ENCODE measurements around the gene PRSS48. TPM values are rescaled to one million over a fixed set of nuclear protein-coding genes. Genes with fewer than 3 reads are reported as not detected.

Gene PRSS48
- total and polyA plus RNA-seq, 10 of the 15 experiments (the other 5 are each of a cell fraction or from before 2014, with no cell fraction given): not detected

DNA sequence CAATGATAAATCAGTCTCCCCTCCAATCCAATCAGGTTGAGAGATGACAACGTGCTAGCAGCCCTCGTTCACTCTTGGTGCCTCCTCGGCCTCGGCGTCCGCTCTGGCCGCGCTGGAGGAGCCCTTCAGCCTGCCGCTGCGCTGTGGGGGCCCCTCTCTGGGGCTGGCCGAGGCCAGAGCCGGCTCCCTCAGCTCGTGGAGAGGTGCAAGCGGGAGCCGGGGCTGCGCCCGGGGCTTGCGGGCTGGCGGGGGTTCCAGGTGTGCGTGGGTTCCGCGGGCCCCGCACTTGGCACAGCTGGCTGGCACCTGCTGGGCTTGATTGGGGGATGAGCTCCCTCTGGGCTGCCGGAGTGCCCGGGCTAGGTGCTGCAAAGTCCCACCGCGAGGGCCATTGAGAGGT is 40.9 kb upstream of the PRSS48 start:
- SMC1A ChIA-PET (ENCODE audit: uncharacterized antibody, unreplicated experiment): interaction anchor here (1.5 kb wide), 1 partner anchor 10 kb away, joined by 5 read pairs; no protein-coding TSS in a partner anchor
- POLR2A ChIA-PET: no interaction called here
- no peak overlapping the region for H3K27ac ChIP-seq (ENCODE audit: control insufficient read depth, insufficient read depth)
- H3K79me2 ChIP-seq (ENCODE audit: control insufficient read depth, insufficient read depth, low read length): no peaks in the 10 kb centered on the region
- CTCF ChIA-PET: no interaction called here
- H3K9me3 ChIP-seq (replicated peaks; ENCODE audit: control insufficient read depth, insufficient read depth, low read length): no peaks in the 10 kb centered on the region
- H2AFZ ChIP-seq (ENCODE audit: control insufficient read depth, low read depth, low read length): no peak overlapping the region
- FAIRE-seq (no peak), DNase-seq (ENCODE audit: low read depth, low spot score) (no peak), ATAC-seq (no peak)
- H3K36me3 ChIP-seq (ENCODE audit: control insufficient read depth in 2 of 2, insufficient read depth in 2 of 2, low read length in 1 of 2): no peaks in the 10 kb centered on the region
- H3K4me1 ChIP-seq (ENCODE audit: control insufficient read depth, insufficient read depth, low read length): no peaks in the 10 kb centered on the region
- no peaks in the 10 kb centered on the region for H3K27me3 ChIP-seq (replicated peaks in 1 of 2; ENCODE audit: control insufficient read depth in 2 of 2, insufficient read depth in 2 of 2, low read length in 1 of 2)
- BruUV-seq (replicated peaks): no TSS peak
- TF ChIP-seq ZZZ3 (IDR thresholded peaks at IDR 0.05; ENCODE audit: control insufficient read depth, insufficient read length, low read depth) (no peak), RAD51 (IDR thresholded peaks at IDR 0.05) (no peak), SREBF1 (IDR thresholded peaks at IDR 0.05; ENCODE audit: low read length) (no peak), HDAC6 (IDR thresholded peaks at IDR 0.05; ENCODE audit: unreplicated experiment) (no peak), BACH1 (IDR thresholded peaks at IDR 0.05; ENCODE audit: borderline replicate concordance) (no peak), CHD2 (IDR thresholded peaks at IDR 0.05; ENCODE audit: borderline replicate concordance, low read depth, low read length) (no peak), SUPT20H (IDR thresholded peaks at IDR 0.05; ENCODE audit: borderline replicate concordance, control insufficient read depth, low read depth, low read length) (no peak), NR2C1 (IDR thresholded peaks at IDR 0.05) (no peak), FOXM1 (IDR thresholded peaks at IDR 0.05; ENCODE audit: low read depth, low read length) (no peak), YY1 (IDR thresholded peaks at IDR 0.05; ENCODE audit: low read depth, low read length) (no peak), POLR2AphosphoS5 (IDR thresholded peaks at IDR 0.05; ENCODE audit: low read length) (no peak), NFXL1 (IDR thresholded peaks at IDR 0.05; ENCODE audit: borderline replicate concordance) (no peak)
- TF ChIP-seq, protein P1, sequence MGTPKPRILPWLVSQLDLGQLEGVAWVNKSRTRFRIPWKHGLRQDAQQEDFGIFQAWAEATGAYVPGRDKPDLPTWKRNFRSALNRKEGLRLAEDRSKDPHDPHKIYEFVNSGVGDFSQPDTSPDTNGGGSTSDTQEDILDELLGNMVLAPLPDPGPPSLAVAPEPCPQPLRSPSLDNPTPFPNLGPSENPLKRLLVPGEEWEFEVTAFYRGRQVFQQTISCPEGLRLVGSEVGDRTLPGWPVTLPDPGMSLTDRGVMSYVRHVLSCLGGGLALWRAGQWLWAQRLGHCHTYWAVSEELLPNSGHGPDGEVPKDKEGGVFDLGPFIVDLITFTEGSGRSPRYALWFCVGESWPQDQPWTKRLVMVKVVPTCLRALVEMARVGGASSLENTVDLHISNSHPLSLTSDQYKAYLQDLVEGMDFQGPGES (IDR thresholded peaks at IDR 0.05): no peak
- TF ChIP-seq, protein P2, sequence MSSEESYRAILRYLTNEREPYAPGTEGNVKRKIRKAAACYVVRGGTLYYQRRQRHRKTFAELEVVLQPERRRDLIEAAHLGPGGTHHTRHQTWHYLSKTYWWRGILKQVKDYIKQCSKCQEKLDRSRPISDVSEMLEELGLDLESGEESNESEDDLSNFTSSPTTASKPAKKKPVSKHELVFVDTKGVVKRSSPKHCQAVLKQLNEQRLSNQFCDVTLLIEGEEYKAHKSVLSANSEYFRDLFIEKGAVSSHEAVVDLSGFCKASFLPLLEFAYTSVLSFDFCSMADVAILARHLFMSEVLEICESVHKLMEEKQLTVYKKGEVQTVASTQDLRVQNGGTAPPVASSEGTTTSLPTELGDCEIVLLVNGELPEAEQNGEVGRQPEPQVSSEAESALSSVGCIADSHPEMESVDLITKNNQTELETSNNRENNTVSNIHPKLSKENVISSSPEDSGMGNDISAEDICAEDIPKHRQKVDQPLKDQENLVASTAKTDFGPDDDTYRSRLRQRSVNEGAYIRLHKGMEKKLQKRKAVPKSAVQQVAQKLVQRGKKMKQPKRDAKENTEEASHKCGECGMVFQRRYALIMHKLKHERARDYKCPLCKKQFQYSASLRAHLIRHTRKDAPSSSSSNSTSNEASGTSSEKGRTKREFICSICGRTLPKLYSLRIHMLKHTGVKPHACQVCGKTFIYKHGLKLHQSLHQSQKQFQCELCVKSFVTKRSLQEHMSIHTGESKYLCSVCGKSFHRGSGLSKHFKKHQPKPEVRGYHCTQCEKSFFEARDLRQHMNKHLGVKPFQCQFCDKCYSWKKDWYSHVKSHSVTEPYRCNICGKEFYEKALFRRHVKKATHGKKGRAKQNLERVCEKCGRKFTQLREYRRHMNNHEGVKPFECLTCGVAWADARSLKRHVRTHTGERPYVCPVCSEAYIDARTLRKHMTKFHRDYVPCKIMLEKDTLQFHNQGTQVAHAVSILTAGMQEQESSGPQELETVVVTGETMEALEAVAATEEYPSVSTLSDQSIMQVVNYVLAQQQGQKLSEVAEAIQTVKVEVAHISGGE (CRISPR knock-in tag; IDR thresholded peaks at IDR 0.05): no peak
- TF ChIP-seq, protein P3, sequence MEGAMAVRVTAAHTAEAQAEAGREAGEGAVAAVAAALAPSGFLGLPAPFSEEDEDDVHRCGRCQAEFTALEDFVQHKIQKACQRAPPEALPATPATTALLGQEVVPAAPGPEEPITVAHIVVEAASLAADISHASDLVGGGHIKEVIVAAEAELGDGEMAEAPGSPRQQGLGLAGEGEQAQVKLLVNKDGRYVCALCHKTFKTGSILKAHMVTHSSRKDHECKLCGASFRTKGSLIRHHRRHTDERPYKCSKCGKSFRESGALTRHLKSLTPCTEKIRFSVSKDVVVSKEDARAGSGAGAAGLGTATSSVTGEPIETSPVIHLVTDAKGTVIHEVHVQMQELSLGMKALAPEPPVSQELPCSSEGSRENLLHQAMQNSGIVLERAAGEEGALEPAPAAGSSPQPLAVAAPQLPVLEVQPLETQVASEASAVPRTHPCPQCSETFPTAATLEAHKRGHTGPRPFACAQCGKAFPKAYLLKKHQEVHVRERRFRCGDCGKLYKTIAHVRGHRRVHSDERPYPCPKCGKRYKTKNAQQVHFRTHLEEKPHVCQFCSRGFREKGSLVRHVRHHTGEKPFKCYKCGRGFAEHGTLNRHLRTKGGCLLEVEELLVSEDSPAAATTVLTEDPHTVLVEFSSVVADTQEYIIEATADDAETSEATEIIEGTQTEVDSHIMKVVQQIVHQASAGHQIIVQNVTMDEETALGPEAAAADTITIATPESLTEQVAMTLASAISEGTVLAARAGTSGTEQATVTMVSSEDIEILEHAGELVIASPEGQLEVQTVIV (IDR thresholded peaks at IDR 0.05; ENCODE audit: borderline replicate concordance, partially characterized antibody): no peak
- TF ChIP-seq, protein P4, sequence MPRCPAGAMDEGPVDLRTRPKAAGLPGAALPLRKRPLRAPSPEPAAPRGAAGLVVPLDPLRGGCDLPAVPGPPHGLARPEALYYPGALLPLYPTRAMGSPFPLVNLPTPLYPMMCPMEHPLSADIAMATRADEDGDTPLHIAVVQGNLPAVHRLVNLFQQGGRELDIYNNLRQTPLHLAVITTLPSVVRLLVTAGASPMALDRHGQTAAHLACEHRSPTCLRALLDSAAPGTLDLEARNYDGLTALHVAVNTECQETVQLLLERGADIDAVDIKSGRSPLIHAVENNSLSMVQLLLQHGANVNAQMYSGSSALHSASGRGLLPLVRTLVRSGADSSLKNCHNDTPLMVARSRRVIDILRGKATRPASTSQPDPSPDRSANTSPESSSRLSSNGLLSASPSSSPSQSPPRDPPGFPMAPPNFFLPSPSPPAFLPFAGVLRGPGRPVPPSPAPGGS (IDR thresholded peaks at IDR 0.05; ENCODE audit: borderline replicate concordance, insufficient read depth, low read depth, low read length, poor library complexity, severe bottlenecking): no peak
- H3K4me2 ChIP-seq (ENCODE audit: control insufficient read depth, insufficient read depth): no peak overlapping the region
- H3K9ac ChIP-seq (ENCODE audit: control insufficient read depth, insufficient read depth, low read length): no peak overlapping the region
- no peak overlapping the region for H3K4me3 ChIP-seq
- no peaks in the 10 kb centered on the region for H4K20me1 ChIP-seq (ENCODE audit: control insufficient read depth, insufficient read depth)
- intact Hi-C loops (cut with micrococcal nuclease; ENCODE audit: unreplicated experiment) (no loop called here), in situ Hi-C loops (cut with MboI) (no loop called here)
- RAD21 ChIA-PET (ENCODE audit: unreplicated experiment): no interaction called here
- 65% methylated on average over 27 of the region's 27 CpGs for WGBS (ENCODE audit: insufficient coverage, insufficient replicate concordance, low lambda C conversion rate, missing lambda C conversion rate)

Data from GM12878 (cell line).